Erythroblast (primary cell): Measurements from ENCODE around the gene REEP2.

ENCODE experiments used
- GATA1 ChIP-seq: IDR thresholded peaks from 2 replicates; pipeline ENCODE4 v1.6.1; 2011; ENCODE audit warnings: low read depth, mild to moderate bottlenecking, control low read depth, low read length, moderate library complexity
- POLR2A ChIP-seq: IDR thresholded peaks from 2 replicates; pipeline ENCODE4 v1.6.1; 2011; ENCODE audit warnings: mild to moderate bottlenecking, low read length

DNA sequence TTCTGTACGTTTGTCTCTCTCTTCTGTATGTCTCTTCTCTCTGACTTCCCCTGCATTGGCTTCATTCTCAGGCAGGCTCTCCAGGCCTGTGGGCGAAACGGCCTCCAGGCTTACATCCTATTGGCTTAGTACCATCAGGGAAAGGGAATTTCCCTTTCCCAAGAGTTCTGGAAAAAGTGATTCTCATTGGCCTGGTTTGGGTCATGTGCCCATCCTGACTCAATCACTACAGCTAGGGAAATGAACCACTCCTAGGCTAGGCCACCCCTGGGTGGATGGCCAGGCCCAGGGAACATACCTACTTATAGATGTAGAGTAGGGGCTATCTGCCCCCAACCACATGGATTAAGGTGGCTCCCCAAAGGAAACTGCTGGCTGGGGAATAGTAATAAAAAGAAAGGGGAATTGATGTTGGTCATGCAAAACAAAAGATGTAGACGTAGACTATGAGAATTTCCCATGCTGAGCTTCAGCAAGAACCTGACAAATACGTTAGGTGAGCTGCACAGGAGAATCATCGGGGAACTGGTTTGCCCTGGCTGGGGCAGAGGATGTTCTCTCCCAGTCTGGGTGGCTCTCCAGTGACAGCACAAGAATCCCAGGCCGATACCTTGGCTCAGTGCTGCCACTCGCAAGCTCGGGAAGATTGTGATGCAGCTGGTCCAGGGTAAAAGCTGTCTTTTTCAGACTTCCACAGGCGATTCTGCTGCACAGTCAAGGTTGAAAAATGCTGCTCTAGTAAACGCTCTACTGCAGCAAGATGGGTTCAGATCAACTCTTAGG, 22.7 kb downstream of the REEP2 start:
- TF ChIP-seq POLR2A = no peak
- TF ChIP-seq GATA1 = no peak
